ENCODE measurements around the gene OR1K1. TPM values are rescaled to one million over a fixed set of nuclear protein-coding genes. Genes with fewer than 3 reads are reported as not detected.

The OR1K1 gene
- total and polyA plus RNA-seq, 2 of the 13 experiments (the other 11 are each of a cell fraction or from before 2014, with no cell fraction given): not detected

DNA sequence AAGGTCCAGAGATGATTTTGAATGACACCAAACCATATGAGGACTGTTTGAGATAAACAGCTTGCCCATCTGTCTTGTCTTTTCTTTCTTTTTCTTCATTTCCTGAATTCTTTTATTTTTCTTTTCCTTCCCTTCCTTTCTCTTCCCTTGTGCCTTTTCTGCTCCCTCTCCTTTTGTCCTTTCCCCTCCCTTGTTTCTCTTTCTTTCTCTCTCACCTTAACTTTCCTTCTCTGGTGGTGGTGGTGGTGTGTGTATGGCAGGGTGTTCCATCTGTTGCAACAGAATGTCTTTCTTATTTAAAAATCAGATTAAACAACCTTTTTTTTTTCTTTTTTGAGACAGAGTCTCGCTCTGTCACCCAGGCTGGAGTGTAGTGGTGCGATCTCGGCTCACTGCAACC, 32.3 kb downstream of the OR1K1 start:
- Histone ChIP-seq H4K20me1 (ENCODE audit: insufficient read depth, low read length) (no peaks in the 10 kb centered on the region; the same call in 1 of the 2 replicates), H3K4me3 (replicated peaks in 1 of 3; ENCODE audit: insufficient read depth in 1 of 3, low read depth in 2 of 3, low read length in 3 of 3) (no peak overlapping the region), H3K79me2 (ENCODE audit: insufficient read depth, low read length) (peaks cover 11% of the 10 kb centered on the region), H3K27ac (ENCODE audit: extremely low read length, insufficient read depth, low read length) (no peak overlapping the region), H3K9me3 (ENCODE audit: low read length) (no peaks in the 10 kb centered on the region), H3K27me3 (ENCODE audit: control insufficient read depth in 1 of 2, insufficient read depth in 2 of 2, low read length in 2 of 2) (no peaks in the 10 kb centered on the region; a peak in 1 of 5 replicates), H3K4me2 (ENCODE audit: low read depth, low read length) (peak overlapping the region; percentile 49; the same call in 1 of the 2 replicates), H2AFZ (ENCODE audit: low read length) (peak overlapping the region; percentile 63), H3K36me3 (replicated peaks in 1 of 2; ENCODE audit: control insufficient read depth in 1 of 2, insufficient read depth in 2 of 2, low read length in 2 of 2) (no peaks in the 10 kb centered on the region), H3K4me1 (ENCODE audit: insufficient read depth, low read length) (peaks cover 35% of the 10 kb centered on the region), H3K9ac (ENCODE audit: insufficient read depth, low read depth, low read length) (no peak overlapping the region)
- CTCF ChIA-PET (ENCODE audit: low intra/inter-chr PET ratio, low total read pairs): no interaction called here
- no peak for ATAC-seq
- no TSS peak for BruUV-seq (replicated peaks)
- intact Hi-C loops (cut with micrococcal nuclease; ENCODE audit: unreplicated experiment) (no loop called here), in situ Hi-C loops (cut with HindIII; ENCODE audit: extremely low pct_ligation_motif_present, low pct_unique_long_range_greater_than_20kb) (no loop called here)
- DNase-seq (ENCODE audit: low spot score): no peak
- POLR2A ChIA-PET: no interaction called here
- no peak for FAIRE-seq
- WGBS (ENCODE audit: low lambda C conversion rate): 56% methylated on average over 3 of the region's 3 CpGs
- TF ChIP-seq ZNF407 (CRISPR knock-in tag; IDR thresholded peaks at IDR 0.05; ENCODE audit: not compliant biosample characterization) (no peak), NRL (CRISPR knock-in tag; IDR thresholded peaks at IDR 0.05; ENCODE audit: borderline replicate concordance) (no peak), ZBTB21 (CRISPR knock-in tag; IDR thresholded peaks at IDR 0.05) (no peak), HMGA1 (CRISPR knock-in tag; conservative IDR thresholded peaks at IDR 0.05) (no peak), NCOA5 (CRISPR knock-in tag; IDR thresholded peaks at IDR 0.05) (no peak), TCF12 (IDR thresholded peaks at IDR 0.05) (no peak), TCF12 (CRISPR knock-in tag; IDR thresholded peaks at IDR 0.05) (no peak)
- TF ChIP-seq, protein P1, sequence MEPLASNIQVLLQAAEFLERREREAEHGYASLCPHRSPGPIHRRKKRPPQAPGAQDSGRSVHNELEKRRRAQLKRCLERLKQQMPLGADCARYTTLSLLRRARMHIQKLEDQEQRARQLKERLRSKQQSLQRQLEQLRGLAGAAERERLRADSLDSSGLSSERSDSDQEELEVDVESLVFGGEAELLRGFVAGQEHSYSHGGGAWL (CRISPR knock-in tag; IDR thresholded peaks at IDR 0.05): no peak
- TF ChIP-seq, protein P2, sequence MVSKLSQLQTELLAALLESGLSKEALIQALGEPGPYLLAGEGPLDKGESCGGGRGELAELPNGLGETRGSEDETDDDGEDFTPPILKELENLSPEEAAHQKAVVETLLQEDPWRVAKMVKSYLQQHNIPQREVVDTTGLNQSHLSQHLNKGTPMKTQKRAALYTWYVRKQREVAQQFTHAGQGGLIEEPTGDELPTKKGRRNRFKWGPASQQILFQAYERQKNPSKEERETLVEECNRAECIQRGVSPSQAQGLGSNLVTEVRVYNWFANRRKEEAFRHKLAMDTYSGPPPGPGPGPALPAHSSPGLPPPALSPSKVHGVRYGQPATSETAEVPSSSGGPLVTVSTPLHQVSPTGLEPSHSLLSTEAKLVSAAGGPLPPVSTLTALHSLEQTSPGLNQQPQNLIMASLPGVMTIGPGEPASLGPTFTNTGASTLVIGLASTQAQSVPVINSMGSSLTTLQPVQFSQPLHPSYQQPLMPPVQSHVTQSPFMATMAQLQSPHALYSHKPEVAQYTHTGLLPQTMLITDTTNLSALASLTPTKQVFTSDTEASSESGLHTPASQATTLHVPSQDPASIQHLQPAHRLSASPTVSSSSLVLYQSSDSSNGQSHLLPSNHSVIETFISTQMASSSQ (IDR thresholded peaks at IDR 0.05; ENCODE audit: low read depth): no peak
- TF ChIP-seq, protein P2 (CRISPR knock-in tag; IDR thresholded peaks at IDR 0.05; ENCODE audit: borderline replicate concordance): no peak
- TF ChIP-seq, protein P3, sequence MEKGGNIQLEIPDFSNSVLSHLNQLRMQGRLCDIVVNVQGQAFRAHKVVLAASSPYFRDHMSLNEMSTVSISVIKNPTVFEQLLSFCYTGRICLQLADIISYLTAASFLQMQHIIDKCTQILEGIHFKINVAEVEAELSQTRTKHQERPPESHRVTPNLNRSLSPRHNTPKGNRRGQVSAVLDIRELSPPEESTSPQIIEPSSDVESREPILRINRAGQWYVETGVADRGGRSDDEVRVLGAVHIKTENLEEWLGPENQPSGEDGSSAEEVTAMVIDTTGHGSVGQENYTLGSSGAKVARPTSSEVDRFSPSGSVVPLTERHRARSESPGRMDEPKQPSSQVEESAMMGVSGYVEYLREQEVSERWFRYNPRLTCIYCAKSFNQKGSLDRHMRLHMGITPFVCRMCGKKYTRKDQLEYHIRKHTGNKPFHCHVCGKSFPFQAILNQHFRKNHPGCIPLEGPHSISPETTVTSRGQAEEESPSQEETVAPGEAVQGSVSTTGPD (CRISPR knock-in tag; IDR thresholded peaks at IDR 0.05): no peak

Measured in HepG2 (cell line).